ENCODE data around the gene HOXB7. TPM values are rescaled to one million over a fixed set of nuclear protein-coding genes. Genes with fewer than 3 reads are reported as not detected.
A peak's percentile ranks its signal among the peaks of the same experiment; 100 is the strongest.

The HOXB7 gene
- total and polyA plus RNA-seq, 2 of the 13 experiments (the other 11 are each of a cell fraction or from before 2014, with no cell fraction given), result 0.04 TPM; not detected in 1

DNA sequence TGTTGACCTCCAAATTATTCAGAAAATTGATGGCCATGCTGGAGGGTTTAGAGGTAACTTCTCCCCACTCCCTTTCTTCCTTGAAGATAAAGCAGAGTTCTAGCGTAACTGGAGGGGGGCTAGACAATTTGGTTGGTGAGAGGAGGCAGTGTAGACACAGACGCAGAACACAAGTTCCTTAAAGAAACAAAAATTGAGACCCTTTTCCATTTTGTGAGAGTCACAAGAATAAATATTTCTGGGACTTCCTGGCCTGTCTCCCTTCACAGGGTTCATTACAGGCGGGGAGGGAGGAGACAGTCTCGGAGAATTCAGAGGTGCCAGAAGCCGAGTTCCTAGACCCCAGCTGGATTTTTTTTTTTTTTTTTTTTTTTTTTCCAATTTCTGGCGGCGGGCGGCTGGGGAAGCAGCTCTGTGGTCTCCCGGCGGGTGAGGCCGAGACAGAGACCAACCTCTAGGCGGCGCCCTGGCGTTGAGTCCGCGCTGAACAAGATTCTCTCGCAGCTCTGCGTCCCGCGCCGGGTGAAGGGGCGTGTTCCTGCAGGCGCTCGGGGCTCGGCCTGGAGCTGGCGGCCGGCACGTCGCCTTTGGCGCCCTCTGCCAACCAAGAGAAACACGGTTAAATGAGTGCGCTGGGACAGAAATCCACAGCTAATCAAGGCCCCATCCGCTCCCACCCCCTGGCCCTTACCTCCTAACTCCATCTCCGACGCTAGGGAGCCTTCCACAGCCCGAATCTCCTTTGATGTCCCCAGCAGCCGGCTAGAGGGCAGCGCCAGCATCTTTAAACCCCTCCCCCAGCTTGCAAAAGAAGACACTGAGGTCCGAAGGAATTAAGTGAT, 25.6 kb upstream of the HOXB7 start (continued):
- TF ChIP-seq, protein P1, sequence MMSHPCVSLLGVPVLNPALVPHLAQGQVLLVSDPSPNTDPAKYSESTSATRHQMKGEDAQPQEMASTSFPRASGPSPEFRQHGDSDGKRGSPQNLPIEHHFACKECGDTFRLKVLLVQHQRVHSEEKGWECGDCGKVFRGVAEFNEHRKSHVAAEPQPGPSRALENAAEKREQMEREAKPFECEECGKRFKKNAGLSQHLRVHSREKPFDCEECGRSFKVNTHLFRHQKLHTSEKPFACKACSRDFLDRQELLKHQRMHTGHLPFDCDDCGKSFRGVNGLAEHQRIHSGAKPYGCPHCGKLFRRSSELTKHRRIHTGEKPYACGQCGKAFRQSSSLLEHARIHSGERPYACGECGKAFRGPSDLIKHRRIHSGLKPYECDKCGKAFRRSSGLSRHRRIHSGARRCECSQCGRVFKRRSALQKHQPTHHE (CRISPR knock-in tag; IDR thresholded peaks at IDR 0.05; ENCODE audit: borderline replicate concordance), result no peak
- TF ChIP-seq HOXD1 (CRISPR knock-in tag; IDR thresholded peaks at IDR 0.05), result peak; percentile 73; the same call in 1 of the 2 replicates
- TF ChIP-seq ZBTB21 (CRISPR knock-in tag; IDR thresholded peaks at IDR 0.05), result no peak
- TF ChIP-seq MBNL3 (CRISPR knock-in tag; conservative IDR thresholded peaks at IDR 0.05), result no peak
- TF ChIP-seq, protein P2, sequence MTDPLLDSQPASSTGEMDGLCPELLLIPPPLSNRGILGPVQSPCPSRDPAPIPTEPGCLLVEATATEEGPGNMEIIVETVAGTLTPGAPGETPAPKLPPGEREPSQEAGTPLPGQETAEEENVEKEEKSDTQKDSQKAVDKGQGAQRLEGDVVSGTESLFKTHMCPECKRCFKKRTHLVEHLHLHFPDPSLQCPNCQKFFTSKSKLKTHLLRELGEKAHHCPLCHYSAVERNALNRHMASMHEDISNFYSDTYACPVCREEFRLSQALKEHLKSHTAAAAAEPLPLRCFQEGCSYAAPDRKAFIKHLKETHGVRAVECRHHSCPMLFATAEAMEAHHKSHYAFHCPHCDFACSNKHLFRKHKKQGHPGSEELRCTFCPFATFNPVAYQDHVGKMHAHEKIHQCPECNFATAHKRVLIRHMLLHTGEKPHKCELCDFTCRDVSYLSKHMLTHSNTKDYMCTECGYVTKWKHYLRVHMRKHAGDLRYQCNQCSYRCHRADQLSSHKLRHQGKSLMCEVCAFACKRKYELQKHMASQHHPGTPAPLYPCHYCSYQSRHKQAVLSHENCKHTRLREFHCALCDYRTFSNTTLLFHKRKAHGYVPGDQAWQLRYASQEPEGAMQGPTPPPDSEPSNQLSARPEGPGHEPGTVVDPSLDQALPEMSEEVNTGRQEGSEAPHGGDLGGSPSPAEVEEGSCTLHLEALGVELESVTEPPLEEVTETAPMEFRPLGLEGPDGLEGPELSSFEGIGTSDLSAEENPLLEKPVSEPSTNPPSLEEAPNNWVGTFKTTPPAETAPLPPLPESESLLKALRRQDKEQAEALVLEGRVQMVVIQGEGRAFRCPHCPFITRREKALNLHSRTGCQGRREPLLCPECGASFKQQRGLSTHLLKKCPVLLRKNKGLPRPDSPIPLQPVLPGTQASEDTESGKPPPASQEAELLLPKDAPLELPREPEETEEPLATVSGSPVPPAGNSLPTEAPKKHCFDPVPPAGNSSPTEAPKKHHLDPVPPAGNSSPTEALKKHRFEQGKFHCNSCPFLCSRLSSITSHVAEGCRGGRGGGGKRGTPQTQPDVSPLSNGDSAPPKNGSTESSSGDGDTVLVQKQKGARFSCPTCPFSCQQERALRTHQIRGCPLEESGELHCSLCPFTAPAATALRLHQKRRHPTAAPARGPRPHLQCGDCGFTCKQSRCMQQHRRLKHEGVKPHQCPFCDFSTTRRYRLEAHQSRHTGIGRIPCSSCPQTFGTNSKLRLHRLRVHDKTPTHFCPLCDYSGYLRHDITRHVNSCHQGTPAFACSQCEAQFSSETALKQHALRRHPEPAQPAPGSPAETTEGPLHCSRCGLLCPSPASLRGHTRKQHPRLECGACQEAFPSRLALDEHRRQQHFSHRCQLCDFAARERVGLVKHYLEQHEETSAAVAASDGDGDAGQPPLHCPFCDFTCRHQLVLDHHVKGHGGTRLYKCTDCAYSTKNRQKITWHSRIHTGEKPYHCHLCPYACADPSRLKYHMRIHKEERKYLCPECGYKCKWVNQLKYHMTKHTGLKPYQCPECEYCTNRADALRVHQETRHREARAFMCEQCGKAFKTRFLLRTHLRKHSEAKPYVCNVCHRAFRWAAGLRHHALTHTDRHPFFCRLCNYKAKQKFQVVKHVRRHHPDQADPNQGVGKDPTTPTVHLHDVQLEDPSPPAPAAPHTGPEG (CRISPR knock-in tag; IDR thresholded peaks at IDR 0.05), result no peak; the same call in 1 of the 2 replicates
- no peak for TF ChIP-seq POLR2AphosphoS5 (IDR thresholded peaks at IDR 0.05; ENCODE audit: low read depth, low read length)
- no peak for TF ChIP-seq SRSF4 (IDR thresholded peaks at IDR 0.05; ENCODE audit: low read depth, low read length, poor library complexity, severe bottlenecking)
- no peak for TF ChIP-seq ZNF121 (CRISPR knock-in tag; IDR thresholded peaks at IDR 0.05)
- no peak for TF ChIP-seq ZSCAN21 (CRISPR knock-in tag; IDR thresholded peaks at IDR 0.05; ENCODE audit: borderline replicate concordance)
- no peak for TF ChIP-seq ZNF282 (IDR thresholded peaks at IDR 0.05; ENCODE audit: partially characterized antibody)
- TF ChIP-seq, protein P3, sequence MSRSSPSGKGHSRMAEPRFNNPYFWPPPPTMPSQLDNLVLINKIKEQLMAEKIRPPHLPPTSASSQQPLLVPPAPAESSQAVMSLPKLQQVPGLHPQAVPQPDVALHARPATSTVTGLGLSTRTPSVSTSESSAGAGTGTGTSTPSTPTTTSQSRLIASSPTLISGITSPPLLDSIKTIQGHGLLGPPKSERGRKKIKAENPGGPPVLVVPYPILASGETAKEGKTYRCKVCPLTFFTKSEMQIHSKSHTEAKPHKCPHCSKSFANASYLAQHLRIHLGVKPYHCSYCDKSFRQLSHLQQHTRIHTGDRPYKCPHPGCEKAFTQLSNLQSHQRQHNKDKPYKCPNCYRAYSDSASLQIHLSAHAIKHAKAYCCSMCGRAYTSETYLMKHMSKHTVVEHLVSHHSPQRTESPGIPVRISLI (CRISPR knock-in tag; IDR thresholded peaks at IDR 0.05; ENCODE audit: borderline replicate concordance), result peak; percentile 55; the same call in 1 of the 2 replicates
- TF ChIP-seq ARID2 (CRISPR knock-in tag; IDR thresholded peaks at IDR 0.05; ENCODE audit: borderline replicate concordance), result no peak
- 0 out of 2 replicates have a peak, but pooled peaks have one; percentile 34 for TF ChIP-seq TRIM24 (CRISPR knock-in tag; IDR thresholded peaks at IDR 0.05)
- peak; percentile 74; the same call in 1 of the 2 replicates for TF ChIP-seq ZNF614 (CRISPR knock-in tag; IDR thresholded peaks at IDR 0.05; ENCODE audit: borderline replicate concordance)
- TF ChIP-seq, protein P4, sequence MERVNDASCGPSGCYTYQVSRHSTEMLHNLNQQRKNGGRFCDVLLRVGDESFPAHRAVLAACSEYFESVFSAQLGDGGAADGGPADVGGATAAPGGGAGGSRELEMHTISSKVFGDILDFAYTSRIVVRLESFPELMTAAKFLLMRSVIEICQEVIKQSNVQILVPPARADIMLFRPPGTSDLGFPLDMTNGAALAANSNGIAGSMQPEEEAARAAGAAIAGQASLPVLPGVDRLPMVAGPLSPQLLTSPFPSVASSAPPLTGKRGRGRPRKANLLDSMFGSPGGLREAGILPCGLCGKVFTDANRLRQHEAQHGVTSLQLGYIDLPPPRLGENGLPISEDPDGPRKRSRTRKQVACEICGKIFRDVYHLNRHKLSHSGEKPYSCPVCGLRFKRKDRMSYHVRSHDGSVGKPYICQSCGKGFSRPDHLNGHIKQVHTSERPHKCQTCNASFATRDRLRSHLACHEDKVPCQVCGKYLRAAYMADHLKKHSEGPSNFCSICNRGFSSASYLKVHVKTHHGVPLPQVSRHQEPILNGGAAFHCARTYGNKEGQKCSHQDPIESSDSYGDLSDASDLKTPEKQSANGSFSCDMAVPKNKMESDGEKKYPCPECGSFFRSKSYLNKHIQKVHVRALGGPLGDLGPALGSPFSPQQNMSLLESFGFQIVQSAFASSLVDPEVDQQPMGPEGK (CRISPR knock-in tag; IDR thresholded peaks at IDR 0.05), result peak; percentile 65

Data from HepG2 (cell line).